Measurements from ENCODE around the gene CMTM6.

GRCh38 chr3:32440611-32441350 is 61.9 kb downstream of the CMTM6 start:
- TF ChIP-seq GTF2F1 (IDR thresholded peaks at IDR 0.05; ENCODE audit: borderline replicate concordance, low read depth, low read length) (no peak), MAX (IDR thresholded peaks at IDR 0.05) (no peak), RAD21 (IDR thresholded peaks at IDR 0.05 in 1 of 2, conservative IDR thresholded peaks at IDR 0.05 in 1 of 2; ENCODE audit: low read depth in 2 of 2, low read length in 2 of 2) (no peak), SIN3A (conservative IDR thresholded peaks at IDR 0.05 in 1 of 2, IDR thresholded peaks at IDR 0.05 in 1 of 2; ENCODE audit: low read depth in 1 of 2, low read length in 2 of 2) (no peak), CTCF (IDR thresholded peaks at IDR 0.05; ENCODE audit: control extremely low read depth in 1 of 3, insufficient read depth in 1 of 3, low read depth in 1 of 3, low read length in 3 of 3) (no peak), CREB1 (IDR thresholded peaks at IDR 0.05) (no peak), MAFK (IDR thresholded peaks at IDR 0.05; ENCODE audit: low read depth, low read length) (no peak), JUND (IDR thresholded peaks at IDR 0.05; ENCODE audit: low read length) (no peak), POLR2A (IDR thresholded peaks at IDR 0.05; ENCODE audit: control extremely low read depth in 1 of 2, low read depth in 2 of 2, low read length in 2 of 2) (no peak), USF2 (IDR thresholded peaks at IDR 0.05; ENCODE audit: low read length) (no peak), SP1 (IDR thresholded peaks at IDR 0.05; ENCODE audit: low read depth, low read length) (no peak), POLR2AphosphoS5 (IDR thresholded peaks at IDR 0.05; ENCODE audit: low read depth, low read length) (no peak), EZH2 (IDR thresholded peaks at IDR 0.05; ENCODE audit: low read depth, low read length, severe bottlenecking) (no peak), TCF12 (IDR thresholded peaks at IDR 0.05; ENCODE audit: low read depth, low read length) (no peak)

Data from H1 (cell line).